Measurements from ENCODE around the gene PCDH15.

Gene PCDH15

GRCh38 chr10:54800741-54801421 is at the start of gene PCDH15:
Gene PCDH15, minus strand, starts transcription at chr10:54801231. Its CDS starts 136,969 bp downstream, at chr10:54664262.
- no peak for DNase-seq

DNA sequence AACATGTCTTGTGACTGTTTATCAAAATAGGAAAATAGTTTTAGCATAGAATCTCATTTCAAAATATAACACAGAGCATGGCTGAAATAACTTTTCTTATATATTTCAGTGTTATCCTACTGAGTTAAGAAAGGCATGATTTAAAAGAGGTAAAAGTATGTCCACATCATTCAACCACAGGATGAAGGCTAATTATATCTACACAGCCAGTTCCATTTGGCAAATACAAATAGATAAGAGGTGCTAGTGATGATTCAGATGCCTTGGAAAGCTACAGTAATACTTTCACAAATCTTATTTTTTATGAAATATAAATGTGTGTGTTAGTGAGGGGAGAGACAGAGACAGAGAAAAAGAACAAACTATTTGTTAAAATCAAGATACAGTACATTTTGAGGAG is 42.9 kb upstream of the PCDH15 start:
- no peak for DNase-seq

DNA sequence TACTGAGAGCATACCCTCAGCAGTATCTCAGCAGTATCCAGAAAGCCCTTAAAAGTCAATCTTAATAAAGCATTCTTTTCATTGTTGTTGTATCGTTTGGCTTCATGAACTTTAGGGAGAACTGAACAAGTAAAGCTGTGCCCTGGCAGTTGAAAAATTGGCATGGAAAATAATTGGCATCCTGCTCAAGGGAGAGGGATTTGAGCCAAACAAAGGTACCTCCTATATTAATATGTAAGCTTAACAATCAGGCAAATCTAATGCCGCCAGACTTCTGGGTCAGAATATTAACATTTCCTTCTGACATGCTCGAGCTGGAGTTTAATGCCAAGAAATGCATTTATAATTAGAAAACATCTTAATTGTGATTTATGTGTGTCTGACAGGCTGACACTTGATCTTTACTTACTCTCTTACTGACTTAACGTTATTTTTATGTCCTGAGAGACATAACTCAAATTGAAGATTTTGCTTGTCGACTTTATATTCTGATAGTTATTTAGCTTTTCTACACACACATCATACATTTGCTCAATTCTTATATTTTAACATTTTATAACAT is 42.1 kb upstream of the PCDH15 start:
- no peak for DNase-seq

- DNase-seq: no peak
Measured at GRCh38 chr10:54837479-54837878, 36.4 kb upstream of the PCDH15 start.

DNA sequence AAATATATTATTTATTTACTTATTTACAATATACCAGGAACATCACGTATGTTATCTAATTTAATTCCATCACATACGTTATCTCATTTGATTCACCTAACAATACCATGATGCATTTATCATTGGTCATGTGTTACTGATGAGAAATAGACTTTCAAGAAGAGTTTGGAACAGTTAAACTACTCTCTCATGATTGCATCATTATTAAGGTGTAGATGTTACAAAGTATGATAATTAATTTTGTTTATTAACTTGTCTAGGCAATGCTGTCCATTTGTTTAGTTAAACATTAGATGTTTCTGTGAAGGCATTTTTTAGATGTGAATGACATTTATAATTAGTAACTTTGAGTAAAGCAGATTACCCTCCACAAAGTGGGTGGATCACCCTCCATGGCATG is 32.0 kb upstream of the PCDH15 start:
- no peak for DNase-seq

GRCh38 chr10:54826994-54827560 is 26.0 kb upstream of the PCDH15 start:
- DNase-seq: no peak

GRCh38 chr10:54815583-54815982 is 14.6 kb upstream of the PCDH15 start:
- DNase-seq: no peak

DNA sequence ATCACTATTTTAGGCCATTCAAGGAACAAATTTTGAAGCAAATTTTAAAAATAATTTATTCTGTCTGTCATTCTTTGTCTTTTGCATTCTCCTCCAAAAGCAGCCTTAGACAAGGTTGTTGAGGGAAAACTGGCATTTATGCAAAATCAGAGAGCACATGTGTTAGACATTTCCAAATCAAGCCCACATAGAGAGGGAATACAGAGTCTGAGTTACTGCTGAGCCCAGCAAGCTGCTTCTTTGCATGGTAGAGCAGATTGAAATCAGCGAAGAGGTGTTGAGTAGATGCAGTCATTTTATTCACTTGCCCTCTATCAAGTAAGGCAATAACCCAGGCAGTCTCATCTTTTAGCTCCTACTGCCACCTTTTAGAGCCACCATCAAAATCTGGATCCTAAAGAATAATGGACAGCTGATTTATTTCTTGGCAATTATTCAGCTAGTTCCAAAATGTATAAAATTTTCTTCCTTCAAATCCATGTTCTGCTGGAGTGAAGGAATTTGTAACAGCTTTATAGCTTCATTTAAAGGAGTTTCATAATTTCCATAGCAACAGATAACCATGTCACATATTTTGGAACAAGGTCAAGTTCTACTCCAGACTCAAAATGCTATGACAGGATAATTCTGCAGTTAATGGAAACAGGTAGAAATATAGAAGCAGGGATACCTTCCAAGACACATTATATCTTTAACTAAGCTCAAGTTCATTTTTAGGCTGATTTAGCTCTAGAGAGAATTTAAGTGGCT is 7.3 kb upstream of the PCDH15 start:
- no peak for DNase-seq

- no peak for DNase-seq
Measured at GRCh38 chr10:54799506-54799905, 1.5 kb downstream of the PCDH15 start.

DNA sequence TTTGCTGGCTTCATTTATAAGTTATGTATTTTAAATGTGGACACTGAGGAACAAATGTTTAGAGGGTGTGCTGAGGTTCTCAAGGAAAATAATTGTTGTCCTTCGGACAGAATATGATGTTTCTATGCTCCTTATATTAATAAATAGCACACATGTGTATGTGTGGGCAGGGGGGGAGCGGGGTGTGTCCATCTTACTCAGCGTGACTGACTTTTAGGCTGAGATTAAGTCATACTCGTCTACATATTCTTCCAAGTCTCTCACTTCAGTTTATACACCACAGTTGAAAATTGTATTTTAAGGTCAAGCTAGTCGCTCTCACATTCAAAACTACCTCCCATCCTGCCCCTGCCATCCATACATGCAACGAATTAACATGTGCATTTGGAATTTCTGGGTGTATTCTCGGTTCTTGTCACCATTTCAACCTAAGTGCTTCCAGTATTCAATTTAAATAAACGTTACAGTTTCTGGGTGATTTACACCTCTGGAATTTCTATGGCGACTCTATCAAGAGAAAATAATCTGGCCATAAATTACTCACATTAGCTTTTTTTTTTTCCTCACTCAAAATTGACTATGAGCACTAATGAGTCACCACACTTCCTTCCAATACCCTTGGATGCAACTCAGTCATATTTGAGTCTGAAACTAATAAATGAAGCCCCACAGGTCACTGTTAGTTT is 3.3 kb downstream of the PCDH15 start:
- no peak for DNase-seq

DNA sequence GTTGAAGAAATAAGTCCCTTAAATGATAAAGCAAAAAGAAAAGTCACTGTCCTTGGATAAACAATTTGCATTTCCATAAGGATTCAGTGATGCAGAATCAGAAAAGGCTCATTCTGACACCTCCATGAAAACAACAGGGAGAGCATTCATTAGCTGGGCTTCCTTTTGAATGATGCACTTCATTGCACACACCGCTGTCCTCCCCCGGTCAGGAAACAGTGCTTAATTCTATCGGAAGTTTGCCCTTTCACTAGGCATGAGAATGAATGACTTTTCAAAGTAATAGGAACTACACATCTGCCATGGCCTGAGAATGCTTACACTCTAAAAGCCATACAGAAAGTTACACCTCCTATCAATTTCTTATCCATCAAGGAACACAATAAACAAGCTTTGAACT is 4.2 kb downstream of the PCDH15 start:
- no peak for DNase-seq

- DNase-seq: no peak
Measured at GRCh38 chr10:54776622-54777021, 24.4 kb downstream of the PCDH15 start.

DNA sequence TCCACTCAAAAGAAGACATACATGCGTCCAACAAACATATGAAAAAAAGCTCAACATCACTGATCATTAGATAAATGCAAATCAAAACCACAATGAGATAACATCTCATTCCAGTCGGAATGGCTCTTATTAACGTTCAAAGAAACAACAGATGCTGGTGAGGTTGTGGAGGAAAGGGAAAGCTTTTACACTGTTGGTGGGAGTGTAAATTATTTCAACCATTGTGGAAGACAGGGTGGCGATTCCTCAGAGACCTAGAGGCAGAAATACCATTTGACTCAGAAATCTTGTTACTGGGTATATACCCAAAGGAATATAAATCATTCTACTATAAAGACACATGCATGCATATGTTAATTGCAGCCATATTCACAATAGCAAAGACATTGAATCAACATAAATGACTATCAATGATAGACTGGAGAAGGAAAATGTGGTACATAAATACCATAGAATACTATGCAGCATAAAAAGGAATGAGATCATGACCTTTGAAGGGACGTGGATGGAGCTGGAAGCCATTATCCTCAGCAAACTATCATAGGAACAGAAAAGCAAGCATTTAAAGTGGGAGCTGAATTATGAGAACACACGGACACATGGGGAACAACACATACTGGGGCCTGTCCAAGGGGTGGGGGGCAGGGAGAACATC is 28.4 kb downstream of the PCDH15 start:
- DNase-seq: no peak

- DNase-seq: no peak
Measured at GRCh38 chr10:54769051-54769450, 32.0 kb downstream of the PCDH15 start.

- no peak for DNase-seq
Measured at GRCh38 chr10:54758791-54759190, 42.2 kb downstream of the PCDH15 start.

GRCh38 chr10:54749623-54750022 is 51.4 kb downstream of the PCDH15 start:
- DNase-seq: no peak

DNA sequence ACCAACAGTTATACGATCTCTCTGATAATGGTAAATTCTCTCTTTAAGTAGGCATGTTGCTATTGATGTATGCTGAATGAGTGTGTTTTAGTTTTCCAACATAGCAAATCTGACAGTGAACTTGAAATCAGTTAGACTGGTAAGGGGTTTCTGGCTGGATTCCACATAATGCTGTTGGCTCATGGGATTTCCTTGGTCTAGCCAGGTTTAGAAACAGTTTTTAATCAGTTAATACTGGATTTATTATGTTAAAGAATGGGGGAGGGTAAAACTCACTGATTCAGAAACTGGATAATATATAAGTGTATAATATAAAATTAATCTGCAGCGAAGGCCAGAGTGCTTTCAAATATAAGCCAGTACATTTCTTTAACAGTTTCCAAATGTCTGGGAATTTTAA is 55.6 kb downstream of the PCDH15 start:
- no peak for DNase-seq

DNA sequence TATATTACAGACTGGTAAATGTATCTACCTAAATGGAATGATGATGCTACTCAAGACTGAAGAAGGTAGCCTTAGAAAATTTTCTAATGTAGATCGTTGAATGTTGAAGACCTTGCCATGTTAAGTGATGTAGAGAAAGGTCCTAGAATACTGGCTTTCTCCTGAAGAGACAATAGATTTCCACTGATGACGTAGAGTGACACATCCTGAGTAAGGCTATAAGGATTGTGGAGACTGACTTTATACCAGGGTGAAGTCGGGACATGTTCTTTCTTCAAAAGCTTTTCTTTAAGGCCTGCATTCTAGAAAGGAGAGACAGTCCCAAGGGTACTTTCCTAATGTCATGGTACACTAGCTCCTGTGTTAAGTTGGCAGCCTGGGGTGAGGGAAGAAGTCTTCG is 58.6 kb downstream of the PCDH15 start:
- DNase-seq: no peak

DNA sequence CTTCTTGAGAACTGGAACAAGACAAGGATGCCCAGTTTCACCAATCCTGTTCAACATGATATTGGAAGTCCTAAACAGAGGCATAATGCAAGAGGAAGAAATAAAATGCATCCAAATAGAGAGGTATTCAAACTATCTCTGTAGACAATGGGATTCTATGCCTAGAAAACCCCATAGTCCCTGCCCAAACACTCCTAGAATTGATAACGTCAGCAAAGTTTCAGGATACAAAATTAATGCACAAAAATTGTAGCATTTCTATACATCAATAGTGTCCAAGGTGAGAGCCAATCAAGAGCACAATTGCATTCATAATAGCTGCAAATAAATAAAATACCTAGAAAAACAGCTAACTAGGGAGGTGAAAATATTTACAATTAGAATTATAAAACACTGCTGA is 72.5 kb downstream of the PCDH15 start:
- no peak for DNase-seq

GRCh38 chr10:54722075-54722474 is 79.0 kb downstream of the PCDH15 start:
- no peak for DNase-seq

- DNase-seq: no peak
Measured at GRCh38 chr10:54710918-54711317, 90.1 kb downstream of the PCDH15 start.

GRCh38 chr10:54708591-54708990 is 92.4 kb downstream of the PCDH15 start:
- no peak for DNase-seq

GRCh38 chr10:54708021-54708420 is 93.0 kb downstream of the PCDH15 start:
- DNase-seq: no peak

Measured in activated CD4-positive, alpha-beta T cell treated with anti-CD3 and anti-CD28 coated beads for 4 hours (primary cell).